GM21723 (cell line): ENCODE data around the gene SMC4.
"Not testable (repeated sequence)": the region's sequence is repeated elsewhere in the genome, so short reads cannot be mapped to it uniquely, and the experiment has no call there.

ENCODE experiments used
- ATAC-seq: cut with Tn5 transposase; IDR thresholded peaks from one replicate; pipeline ENCODE4 v1.9.1; 2021; ENCODE audit warnings: mild to moderate bottlenecking, moderate library complexity; ENCODE audit not compliant: unreplicated experiment

The SMC4 gene

DNA sequence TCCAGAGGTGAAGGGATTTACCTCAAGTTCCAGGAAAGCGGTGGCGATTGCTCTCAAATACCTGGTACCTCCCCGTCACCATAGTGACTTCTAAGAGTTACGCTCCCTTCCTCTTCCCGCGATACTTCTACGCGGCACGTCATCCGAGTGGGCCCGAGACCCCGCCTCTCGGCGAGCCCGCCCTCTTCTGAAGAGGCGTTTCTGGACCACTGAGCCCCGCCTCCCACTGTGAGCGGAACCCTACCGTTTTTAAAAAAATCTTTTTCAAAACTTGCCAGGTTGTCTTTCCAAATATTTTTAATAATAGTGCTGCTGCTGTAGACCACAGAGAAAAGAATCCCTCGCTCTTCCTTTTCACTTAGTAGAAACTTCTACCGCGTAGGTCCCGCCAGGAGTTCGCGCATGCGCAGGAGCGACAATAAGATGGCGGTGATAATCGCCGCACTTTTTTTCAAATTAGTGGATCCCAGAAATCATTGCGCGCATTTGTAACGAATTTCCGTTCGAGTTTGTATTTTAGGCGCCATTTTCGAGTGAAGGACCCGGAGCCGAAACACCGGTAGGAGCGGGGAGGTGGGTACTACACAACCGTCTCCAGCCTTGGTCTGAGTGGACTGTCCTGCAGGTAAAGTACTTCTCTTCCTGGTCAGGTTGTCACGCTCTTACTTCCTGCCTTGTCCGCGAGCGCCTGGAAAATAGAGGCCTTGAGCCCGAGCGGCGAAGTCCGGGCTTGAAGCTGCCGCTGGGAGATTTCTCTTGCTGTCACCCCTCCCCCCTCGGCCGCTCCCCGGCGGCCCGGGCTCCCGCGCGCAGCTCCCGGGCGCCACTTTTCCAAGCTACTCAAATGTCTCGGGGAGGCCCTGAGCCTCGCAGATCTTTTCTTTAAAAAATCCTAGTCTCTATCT, at the start of gene SMC4, which contains the start of gene IFT80:
Gene SMC4, plus strand, starts transcription at position 526 of the 905 bp plus-strand sequence. CDS start 1,177 bp downstream, outside the sequence.
Gene IFT80, minus strand, starts transcription at position 101 of the 905 bp plus-strand sequence. CDS start 14,625 bp downstream, outside the sequence.
- ATAC-seq, result peak; percentile 93

DNA sequence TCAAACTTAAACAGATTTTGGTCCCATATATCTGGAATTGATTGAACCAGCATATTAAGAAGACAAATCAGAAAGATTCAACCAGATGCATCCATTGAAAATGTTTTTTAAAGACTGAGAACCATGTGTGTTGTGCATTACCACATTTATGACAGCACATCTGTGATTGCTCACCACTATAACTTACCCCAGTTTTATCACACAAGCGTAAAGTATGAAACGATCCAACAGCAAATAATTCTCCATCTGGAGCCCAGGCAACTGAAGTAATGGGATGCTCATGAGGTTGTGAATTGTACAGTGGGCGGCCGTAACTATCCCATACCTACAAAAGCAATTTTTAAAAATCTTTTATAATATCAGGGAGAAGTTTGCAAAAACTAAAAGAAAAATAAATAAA, 43.6 kb upstream of the SMC4 start:
- ATAC-seq, result no peak

DNA sequence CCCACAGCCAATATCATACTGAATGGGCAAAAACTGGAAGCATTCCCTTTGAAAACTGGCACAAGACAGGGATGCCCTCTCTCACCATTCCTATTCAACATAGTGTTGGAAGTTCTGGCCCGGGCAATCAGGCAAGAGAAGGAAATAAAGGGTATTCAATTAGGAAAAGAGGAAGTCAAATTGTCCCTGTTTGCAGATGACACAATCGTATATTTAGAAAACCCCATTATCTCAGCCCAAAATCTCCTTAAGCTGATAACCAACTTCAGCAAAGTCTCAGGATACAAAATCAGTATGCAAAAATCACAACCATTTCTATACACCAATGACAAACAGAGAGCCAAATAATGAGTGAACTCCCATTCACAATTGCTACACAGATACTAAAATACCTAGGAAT, 36.6 kb upstream of the SMC4 start:
- not testable (repeated sequence) for ATAC-seq

DNA sequence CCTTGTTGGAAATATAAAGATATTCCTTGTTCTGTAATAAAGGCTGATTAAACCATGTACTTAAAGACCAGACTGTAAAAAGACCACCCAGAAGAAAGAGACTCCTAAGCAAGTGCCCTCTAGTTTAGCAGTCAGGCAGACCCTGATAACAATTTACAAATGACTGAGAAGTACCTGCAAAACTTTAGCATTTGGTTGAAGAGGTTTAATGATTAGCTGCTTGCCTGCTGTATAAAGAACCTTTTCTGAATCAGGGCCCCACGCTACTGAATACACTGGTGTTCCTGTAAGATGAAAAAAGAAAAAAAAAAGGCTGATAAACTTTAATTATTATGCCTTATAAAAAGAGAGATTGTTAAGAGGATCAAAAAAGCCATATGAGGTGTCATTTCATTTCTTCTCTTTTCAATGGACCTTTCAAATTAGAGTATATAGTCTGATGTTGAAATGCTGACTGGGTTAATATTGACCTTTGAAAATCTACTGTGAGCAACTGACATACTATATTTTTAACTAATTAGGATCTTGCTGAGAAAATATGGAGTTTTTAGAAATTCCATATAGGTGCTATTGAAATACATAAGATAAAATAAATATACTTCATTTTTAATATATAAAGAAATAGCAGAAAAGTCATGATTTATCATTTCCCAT, 33.5 kb upstream of the SMC4 start:
- no peak for ATAC-seq

DNA sequence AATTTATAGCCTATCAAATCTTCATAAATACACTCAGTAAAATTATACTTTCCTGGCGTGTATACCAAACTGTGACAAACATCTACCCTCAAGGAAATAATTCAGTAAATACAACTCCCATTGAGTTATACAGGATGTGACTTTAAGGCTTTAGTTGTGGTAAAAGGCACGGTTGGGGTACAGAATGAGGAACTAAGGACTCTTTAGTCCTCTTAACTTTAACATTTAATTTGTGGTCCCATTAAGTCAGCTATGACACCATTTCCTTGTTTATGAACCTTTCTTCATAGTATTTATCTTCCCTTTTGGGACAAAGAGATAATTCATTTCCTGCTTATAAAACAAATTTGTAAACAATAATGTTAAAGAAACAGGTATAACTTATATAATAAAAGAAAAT, 30.6 kb upstream of the SMC4 start:
- ATAC-seq, result peak; percentile 72

DNA sequence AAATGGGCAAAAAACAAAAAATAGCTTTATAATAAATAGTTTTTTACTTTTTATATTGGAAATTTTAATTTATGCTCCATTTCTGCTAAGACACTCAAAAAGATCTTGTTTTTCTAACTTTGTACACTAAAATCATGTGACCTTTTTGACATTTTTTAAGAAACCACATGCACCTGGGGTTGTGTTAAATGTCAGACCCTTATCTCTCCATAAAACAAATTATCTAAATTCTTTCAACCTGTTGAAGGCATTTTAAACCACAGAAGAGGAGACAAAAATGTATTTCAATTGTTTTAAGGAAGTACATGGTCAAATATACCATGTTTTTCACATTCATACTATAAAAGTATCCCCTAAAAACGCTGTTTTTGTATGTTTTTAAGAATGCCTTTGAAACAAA, 29.7 kb upstream of the SMC4 start:
- ATAC-seq, result no peak

DNA sequence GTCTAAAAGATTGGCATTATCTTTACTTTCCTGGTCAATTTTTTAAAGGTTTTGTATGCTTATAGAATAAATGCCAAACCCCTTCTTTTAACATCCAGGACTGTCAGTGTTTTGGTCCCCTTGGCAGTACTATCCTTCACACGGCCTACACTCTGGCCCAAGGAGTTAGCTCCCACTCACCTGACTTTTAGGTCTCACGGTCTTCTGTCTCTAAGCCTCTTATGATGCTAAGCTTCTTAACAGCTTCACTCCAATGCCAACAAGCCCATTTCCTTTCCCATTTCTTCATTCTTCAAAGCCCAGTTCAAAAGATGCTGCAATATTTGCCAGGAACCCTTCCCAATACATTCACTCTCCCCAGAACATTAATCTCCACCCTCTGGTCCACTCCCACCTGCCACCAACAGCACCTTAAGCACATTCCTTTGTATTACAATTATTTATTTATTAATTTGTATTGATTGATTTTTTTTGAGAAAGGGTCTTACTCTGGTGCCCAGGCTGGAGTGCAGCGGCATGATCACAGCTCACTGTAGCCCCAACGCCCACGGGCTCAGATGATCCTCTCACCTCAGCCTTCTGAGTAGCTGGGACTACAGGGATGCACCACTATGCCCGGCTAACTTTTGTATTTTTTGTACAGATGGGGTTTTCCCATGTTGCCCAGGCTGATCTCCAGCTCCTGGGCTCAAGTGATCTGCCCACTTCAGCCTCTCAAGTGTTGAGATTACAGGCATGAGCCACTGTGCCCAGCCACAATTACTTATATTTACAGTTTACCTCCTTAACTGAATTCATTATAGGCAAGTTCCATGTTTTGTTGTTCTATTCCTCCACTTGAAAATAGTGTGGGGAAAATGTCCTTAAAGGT, 28.2 kb upstream of the SMC4 start:
- no peak for ATAC-seq

DNA sequence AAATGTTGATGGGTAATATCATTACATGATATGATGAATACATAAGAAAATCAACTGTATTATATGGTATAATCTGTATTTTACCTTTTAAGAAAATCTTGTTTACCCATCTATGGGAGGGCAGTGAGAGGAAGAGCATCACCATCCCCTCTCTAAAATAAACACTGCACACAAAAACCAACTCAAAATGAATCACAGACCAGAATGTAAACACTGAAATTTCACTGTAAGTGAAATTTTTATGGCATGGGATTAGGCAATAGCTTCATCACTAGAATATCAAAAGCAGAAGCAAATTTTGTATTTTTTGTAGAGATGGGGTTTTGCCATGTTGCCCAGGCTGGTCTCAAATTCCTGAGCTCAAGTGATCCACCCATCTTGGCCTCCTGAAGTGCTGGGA, 26.7 kb upstream of the SMC4 start:
- no peak for ATAC-seq

DNA sequence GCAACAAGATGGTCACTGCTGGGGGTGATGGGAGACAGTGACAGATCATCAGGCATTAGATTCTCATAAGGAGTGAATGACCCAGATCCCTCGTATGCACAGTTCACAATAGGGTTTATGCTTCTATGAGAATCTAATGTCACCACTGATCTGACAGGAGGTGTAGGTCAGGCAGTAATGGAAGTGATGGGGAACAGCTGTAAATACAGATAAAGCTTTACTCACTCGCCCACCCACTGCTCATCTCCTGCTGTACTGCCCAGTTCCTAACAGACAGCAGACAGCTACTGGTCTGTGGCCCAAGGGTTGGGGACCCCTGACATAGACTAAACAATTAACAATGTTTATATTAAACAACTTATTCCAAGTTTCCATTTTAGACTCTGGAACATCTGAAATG, 25.8 kb upstream of the SMC4 start:
- ATAC-seq, result no peak

DNA sequence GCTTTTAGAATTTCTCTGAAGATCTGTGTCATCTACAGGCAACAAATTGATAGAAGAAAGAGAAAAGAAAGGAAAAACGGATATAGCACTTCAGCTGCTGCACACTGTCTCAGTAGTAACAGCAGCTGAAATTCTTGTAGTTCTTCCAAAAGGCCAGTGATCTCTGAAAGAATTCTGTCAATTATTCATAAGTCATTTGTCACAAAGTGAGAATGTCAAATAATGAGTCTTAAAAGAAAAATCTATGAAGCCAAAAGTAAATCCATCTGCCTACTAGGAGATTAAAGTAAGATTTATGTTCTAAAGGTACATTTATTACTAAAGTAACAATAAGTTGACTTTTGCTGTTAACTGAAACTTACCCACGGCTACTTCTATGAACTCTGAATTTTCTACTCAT, 25.0 kb upstream of the SMC4 start:
- ATAC-seq, result no peak

DNA sequence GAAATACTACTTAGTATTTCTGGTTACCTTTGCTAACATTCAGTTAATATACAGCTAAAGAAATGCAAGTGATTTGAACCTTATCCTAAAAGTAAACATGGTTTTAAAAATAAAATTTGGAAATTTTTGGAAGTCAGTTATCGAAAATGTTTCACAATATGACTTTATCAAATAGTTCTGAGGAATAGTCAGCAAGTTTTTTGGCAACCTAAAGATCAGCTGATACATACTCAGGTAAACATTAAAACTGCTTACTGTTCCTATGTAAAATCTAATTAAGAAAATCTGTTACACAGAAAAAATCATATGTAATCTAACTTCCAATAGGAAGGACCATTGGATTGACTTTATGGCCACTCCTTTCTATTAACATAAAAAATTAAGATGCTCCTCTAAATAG, 24.5 kb upstream of the SMC4 start:
- ATAC-seq, result no peak

DNA sequence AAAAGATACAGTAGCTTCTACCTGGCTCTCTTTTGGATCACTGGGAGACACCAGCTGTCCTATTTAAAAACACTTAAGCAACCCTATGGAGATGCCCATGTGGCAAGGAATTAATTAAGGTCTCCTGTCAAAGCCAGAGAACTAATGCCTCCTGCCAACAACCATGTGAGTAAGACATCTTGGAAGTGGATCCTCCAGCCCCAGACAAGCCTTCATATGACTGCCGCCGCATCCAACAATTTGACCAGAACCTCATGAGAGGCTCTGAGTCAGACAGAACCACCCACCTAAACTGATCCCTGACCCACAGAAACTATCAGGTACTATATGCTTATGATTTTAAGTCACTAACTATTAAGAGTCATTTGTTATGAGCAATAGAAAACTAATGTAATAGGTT, 22.8 kb upstream of the SMC4 start:
- no peak for ATAC-seq

DNA sequence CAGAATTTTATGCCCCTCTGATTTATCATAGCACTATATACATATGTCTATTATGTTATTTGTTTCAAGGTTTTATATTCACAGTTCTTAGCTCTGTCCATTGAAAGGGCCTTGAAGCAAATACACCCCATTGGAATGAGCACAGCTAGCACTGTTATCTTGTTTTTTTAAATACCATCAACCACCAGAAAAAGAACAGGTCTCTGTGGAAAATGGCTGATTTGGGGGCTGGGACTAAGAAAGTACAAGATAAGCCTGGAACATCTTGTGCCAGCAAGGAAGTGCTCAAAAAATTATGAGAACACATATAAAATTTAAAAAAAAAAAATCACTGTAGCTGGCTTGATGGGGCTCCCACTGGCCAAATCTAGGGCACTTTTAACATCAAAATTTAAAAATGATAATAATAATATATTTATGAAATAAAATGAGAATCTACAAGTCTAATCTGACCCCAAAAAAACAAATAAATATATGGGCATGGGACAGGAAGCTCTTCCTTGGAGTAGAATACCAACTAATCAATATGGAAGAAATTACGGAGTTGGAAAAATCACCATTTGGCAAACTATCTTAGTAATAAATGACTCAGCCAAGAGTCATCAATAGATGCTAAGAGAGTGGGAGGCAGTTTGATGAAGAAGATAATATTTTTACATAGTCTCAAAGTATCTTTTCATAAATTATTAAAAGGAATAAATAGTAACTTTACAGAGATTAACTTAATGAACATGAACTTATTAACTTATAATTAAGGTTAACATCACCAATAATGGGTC, 20.9 kb upstream of the SMC4 start:
- no peak for ATAC-seq

DNA sequence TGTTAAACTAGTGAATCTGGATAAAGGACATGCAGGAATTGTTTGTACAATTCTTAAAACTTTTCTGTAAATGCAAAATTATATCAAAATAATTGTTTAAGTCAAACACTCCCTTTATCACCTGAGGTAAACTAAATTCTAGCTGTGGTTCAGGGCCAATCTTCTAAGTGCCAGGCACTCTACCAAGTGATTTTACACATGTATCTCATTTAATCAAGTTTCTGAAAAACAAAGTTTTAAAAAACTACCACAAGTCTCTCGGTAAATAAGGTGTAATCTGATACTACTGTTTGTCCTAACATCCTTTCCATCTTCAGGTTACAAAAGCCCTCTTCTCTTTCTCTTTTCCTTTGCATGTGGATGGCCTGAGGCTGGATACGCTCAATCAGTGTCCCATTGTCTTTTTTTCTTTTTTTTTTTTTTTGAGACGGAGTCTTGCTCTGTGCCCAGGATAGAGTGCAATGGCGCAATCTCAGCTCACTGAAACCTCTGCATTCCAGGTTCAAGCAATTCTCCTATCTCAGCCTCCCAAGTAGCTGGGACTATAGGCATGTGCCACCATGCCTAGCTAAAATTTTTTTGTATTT, 19.7 kb upstream of the SMC4 start:
- no peak for ATAC-seq

DNA sequence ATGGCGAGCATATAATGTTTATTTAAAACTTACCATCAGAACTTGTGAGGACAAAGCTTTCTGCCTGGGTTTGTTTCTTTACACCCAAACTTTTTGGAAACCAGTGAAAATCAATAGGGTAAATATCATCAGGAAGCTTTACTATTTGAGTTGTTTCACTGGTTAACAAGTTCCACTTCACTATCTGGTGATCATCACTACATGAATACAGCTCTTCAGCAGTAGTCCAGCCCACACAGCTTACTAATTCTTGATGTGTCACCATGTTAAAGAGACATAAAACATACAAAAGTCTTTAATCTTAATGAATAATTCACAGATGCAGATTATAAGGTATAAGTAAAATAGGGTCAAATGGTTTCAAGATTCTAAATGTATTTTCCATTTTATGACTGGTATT, 18.0 kb upstream of the SMC4 start:
- no peak for ATAC-seq

DNA sequence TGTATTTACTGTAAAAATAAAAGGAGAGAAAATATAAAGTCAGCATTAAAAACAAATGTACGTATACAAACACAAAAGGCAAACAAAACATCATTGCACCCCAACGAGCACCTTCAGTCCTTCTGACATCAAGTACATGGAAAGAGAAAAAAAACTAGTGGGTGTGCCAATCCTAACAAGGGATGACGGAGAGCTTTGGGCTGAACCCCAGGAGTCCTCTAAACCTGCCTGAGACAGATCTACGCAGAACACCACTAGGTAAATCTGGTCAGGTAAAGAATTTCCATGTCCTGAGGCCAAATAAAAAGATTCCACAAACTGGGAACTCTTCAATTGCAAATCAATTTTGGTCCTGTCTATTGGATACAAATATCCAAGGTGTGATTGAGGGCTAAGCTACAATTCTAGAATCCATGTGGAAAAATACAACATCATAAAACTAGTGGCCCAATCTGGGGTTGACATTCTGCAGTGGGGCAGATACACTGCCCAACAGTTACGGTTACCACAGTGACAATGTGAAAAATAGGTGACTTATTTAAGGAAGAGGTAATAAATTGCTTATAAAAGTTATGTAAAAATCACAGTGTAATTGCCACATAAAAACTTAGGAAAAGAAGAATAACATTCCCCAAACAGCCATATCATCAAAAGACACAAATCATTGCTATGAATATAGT, 14.7 kb upstream of the SMC4 start:
- ATAC-seq, result no peak

DNA sequence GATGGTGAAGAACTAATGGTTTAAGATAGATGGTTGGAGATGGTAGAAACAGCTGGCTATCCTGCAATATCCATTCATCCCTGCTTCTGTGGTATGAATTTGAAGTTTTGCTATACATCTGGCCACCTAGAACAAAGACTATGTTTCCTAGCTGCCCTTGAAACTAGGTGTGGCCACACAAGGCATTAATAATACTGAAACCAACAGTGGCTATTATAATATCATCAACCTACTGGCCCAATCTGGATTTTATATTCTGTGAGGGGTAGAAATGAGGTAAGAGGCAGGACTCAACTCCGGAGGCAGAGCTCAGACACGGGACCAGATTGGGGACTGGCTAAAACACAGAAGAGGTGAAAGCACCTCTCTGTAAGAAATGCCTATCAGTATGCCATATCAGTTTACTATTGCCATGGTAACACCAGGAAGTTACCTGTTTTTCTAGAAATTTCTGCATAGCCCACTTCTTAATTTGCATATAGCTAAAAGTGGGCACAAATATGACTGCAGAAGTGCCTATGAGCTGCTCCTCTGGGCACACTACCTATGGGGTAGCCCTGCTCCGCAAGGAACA, 8.8 kb upstream of the SMC4 start:
- no peak for ATAC-seq

DNA sequence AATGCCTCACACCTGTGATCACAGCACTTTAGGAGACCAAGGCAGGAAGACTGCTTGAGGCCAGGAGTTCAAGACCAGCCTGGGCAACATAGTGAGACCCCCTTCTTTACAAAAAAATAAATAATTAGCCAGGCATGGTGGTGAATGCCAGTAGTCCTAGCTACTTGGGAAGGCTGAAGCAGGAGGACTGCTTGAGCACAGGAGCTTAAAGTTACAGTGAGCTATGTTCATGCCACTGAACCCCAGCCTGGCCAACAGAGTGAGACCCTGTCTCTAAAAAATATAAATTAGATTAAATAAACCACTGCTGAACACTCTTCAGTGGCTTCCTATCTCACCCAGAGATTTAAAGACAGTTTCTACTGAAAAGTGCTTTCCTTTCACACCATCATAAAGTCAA, 6.7 kb upstream of the SMC4 start:
- no peak for ATAC-seq

DNA sequence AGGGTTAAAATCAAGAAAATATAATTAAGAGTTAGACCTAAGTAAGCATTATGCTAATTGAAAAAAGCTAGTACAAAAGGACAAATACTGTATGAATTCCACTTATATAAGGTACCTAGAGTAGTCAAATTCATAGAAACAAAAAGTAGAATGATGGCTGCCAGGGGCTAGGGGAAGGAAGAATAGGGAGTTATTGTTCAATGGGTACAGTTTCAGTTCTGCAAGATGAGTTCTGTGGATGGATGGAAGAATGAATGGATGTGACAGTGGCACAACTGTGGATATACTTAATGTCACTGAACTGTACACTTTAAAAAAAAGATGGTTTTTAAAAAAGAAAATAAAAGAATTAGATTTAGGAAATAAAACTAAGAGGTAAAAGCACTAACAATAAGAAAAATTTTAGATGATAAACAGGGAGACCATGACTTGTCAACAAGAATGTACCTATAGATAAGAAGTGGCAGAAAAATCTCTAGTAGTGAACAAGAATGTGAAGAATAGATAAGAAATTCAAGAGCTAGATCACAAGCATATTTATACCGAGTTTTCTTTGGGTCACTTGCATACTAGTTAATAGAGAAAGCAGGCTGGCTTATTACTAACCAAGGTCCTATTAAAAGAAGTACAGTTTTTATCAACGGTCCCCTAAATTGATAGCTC, 6.0 kb upstream of the SMC4 start:
- no peak for ATAC-seq
